UCSD-AML1 (cell line): ENCODE results near the gene RFX2.
"Not testable (repeated sequence)": the region's sequence is repeated elsewhere in the genome, so short reads cannot be mapped to it uniquely, and the experiment has no call there.

Experiments
- DNase-seq: peaks from one replicate; lab custom pipeline; 2025; ENCODE audit not compliant: unreplicated experiment; lab: John Stamatoyannopoulos, UW

The RFX2 gene

GRCh38 chr19:6110360-6110977, at the start of gene RFX2:
TSS of gene RFX2 (minus strand) at chr19:6110500. CDS start at chr19:6047496, 63,004 bp downstream.
- peak; percentile 99 for DNase-seq

DNA sequence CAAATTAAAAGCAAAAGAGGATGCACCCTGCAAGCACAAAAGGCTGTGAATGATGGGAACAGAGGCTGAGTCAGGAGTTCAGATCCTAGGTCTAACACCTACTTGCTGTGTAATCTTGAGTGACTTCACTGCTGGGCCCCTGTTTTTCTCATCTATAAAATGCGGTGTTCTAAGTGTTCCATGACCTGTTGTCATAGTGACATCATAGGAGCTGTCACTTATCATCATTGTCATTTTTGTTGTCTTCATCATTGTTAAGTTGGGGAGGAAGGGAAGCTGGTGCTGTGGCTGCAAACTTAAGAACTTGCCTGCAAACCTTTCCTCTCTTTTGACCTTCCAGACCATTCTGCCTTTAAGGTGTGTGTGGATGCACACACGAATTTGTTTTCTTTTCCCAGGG, 45.7 kb upstream of the RFX2 start:
- no peak for DNase-seq

- no peak for DNase-seq
These were observed 40.0 kb upstream of the RFX2 start for GRCh38 chr19:6150289-6150688.

DNA sequence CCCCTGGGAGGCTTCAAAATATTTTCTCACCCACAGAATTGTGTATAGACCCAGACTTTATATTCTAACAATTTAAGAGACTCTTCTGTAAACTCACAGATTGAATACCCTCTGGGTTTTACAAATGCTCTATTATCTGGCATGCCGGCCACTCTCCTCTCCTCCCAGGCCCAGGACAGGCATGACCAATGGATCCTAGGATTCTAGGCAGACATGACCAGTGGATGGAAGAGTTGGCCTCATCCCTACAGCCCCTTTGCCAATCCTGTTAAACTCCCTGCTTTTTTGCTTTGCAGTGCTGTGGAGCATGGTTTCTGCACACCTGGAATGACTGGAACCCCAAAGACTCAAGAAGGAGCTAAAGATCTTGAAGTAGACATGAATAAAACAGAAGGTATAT, 30.9 kb upstream of the RFX2 start:
- no peak for DNase-seq

DNA sequence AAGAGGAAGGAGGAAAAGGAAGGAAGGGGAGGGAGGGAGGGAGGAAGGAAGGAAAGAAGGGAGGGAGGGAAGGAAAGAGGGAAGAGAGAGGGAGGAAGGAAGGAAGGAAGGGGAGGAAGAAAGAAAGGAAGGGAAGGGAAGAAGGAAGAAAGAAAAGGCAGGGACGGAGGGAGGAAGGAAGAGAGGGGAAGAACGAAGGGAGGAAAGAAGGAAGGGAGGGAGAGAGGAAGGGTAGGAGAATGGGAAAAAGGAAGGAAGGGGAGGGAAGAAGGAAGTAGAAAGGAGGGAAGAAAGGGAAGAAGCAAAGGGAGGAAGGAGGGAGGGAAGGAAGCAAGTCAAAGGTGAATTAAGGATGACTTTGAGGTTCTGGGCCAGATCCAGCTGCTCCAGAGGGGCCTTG, 28.2 kb upstream of the RFX2 start:
- DNase-seq: no peak

- no peak for DNase-seq
These were observed 27.8 kb upstream of the RFX2 start for GRCh38 chr19:6138066-6138465.

DNA sequence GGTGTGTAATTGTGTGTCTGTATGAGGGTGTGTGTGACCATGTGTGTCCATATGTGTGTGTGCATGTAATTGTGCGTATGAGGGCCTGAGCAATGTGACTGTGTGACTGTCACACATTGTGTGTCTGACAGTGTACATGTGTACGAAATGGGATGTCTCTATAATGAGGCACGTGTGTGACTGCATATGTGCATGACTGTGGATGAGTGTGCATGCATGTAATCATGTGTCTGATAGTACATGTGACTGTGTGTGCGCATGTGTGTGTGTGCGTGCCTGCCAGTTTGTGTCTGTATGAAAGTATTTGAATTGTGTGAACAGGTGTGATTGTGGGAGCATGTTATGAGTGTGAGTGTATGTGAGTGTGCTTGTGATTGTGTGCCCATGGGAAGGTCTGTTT, 22.9 kb upstream of the RFX2 start:
- no peak for DNase-seq

- DNase-seq: no peak
These were observed 22.2 kb upstream of the RFX2 start for GRCh38 chr19:6132482-6132881.

- DNase-seq: no peak
These were observed 17.5 kb upstream of the RFX2 start for GRCh38 chr19:6127716-6128335.

- no peak for DNase-seq
These were observed 16.2 kb upstream of the RFX2 start for GRCh38 chr19:6126335-6126974.

DNA sequence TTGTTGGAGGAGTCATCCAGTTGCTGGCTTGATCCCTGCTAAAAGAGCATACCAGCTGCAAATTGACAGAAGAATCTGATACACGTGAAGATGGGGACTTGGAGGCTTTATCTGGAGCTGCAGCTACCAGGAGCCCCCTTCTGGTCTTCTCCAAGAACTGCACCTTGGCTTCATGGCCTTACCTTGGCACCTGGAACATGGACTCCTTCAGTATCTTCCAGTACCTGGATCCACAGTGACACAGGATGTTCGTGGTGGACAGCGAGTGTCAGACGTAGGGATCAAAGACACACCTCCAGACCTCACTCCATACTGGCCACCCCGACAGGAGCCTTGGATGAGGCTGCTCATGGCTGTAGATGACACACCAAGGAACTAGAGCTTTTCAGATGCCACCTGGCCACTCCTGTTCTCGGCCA, 15.3 kb upstream of the RFX2 start:
- peak; percentile 56 for DNase-seq

- no peak for DNase-seq
These were observed 8.7 kb upstream of the RFX2 start for GRCh38 chr19:6119031-6119430.

GRCh38 chr19:6118043-6118442, 7.7 kb upstream of the RFX2 start:
- no peak for DNase-seq

DNA sequence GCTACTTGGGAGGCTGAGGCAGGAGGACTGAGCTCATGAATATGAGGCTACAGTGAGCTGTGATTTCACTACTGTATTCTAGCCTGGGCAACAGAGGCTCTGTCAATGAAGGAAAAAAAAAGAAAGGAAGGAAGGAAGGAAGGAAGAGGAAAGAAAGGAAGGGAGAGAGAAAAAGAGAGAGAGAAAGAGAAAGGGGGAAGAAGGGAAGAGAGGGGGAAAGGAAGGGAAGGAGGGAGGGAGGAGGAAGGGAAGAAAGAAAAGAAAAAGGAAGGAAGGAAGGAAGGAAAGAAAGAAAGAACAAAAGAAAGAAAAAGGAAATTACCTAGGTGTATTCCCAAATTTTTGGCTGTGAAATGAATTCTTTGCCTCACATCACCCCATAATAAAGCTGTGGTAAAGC, 7.2 kb upstream of the RFX2 start:
- DNase-seq: no peak

DNA sequence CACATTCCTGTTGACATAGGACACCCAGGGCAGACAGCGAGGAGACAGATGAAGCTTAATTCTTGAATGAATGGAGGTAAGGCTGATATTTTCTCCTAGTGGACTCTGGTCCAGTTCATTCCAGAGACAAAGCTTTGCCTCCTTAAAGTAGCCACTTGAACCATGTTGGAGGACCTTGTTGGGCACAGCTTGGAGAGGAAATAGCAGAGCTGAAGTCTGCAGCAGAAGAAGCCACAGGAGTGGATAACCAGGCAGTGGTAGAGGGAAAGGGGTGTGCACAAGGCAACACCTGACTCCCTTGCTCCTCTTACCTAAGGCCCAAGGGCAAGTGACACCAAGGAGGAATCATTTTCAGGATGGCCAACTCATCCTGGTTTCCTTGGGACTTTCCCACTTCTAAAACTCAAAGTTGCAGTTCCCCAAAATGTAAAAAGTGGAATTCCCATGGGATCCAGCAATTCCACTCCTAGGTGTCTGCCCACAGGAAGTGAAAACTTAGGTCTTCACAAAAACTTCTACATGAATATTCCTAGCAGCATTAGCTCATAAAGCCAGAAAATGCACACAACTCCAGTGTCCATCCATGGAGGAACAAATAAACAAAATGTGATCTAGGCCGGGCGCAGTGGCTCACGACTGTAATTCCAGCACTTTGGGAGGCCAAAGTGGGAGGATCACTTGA, 6.6 kb upstream of the RFX2 start:
- no peak for DNase-seq

DNA sequence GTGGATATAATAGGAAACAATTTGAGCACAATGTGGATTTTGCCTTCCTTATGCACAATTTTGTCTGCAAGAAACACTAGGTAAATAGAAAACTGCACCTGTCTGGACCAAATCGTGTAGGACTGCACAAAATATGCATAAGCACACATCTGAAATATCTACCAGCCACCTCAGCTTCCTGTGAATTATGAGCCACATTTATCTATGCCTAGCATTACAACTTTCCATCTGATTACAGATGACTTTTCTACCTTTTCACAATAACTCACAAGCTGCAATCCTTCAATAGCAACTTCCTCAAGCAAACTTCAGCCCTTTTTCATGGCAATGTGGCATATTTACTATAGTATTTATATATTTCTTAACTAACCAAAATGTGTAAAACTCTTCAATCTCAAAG, 5.7 kb upstream of the RFX2 start:
- DNase-seq: no peak

GRCh38 chr19:6113616-6114188, 3.4 kb upstream of the RFX2 start:
- no peak for DNase-seq

DNA sequence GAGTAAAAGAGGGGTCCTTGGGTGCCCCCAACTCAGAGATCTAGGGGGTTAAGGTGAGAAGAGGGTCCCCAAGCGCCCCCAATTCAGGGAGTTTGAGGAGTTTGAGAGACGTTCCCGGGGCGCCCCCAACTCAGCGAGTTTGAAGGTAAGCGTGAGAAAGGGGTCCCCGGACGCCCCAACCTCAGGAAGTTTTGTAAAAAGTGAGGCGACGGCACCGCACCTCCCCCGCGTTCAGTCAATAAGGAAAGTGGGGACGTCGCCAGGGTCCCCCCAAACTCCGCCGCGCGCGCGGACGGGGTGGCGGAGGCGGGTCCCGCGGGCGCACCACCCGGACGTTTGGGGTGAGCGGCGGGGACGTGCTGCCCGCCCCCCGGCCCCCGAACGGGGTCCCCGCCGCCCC, 353 bp downstream of the RFX2 start:
- no peak for DNase-seq

- DNase-seq: peak; percentile 65
These were observed 1.3 kb downstream of the RFX2 start for GRCh38 chr19:6108721-6109633.

- DNase-seq: not testable (repeated sequence)
These were observed 3.5 kb downstream of the RFX2 start for GRCh38 chr19:6106643-6107294.
